OCI-LY7 (cell line): ENCODE results near the gene PRR7. TPM values are rescaled to one million over a fixed set of nuclear protein-coding genes. Genes with fewer than 3 reads are reported as not detected.
A peak's percentile ranks its signal among the peaks of the same experiment; 100 is the strongest.

Experiments
- BruUV-seq: library from RNA; stranded (reverse); fragments of 400-500 nt; replicated peaks from 2 replicates; lab custom pipeline; 2021; lab: Mats Ljungman, UMichigan
- CTCF ChIA-PET: fragments of 300-600 bp; sonication (Branson Sonifier 250); formaldehyde crosslinking; loops from one replicate; lab custom pipeline; 2022; ENCODE audit warnings: antibody characterized with exemption; ENCODE audit not compliant: unreplicated experiment; lab: Charles Lee
- POLR2A ChIA-PET: fragments of 300-600 bp; sonication (Branson Sonifier 250); formaldehyde crosslinking; loops from one replicate; lab custom pipeline; 2022; ENCODE audit warnings: antibody characterized with exemption; lab: Charles Lee
- DNase-seq: peaks from one replicate; pipeline ENCODE4 v3.0.0-alpha.2; 2015; ENCODE audit warnings: low spot score
- H2AFZ ChIP-seq: fragments of 200-600 bp; sonication (generic), shearing (Covaris generic); 2 replicates; pipeline ENCODE4 v1.6.1; 2014; ENCODE audit warnings: mild to moderate bottlenecking, antibody characterized with exemption, low read length, moderate library complexity
- H3K27ac ChIP-seq: fragments of 200-600 bp; sonication (generic); 2 replicates; pipeline ENCODE4 v1.5.1; 2014; ENCODE audit warnings: mixed run types, low read depth, mild to moderate bottlenecking, moderate library complexity, low read length, inconsistent platforms; ENCODE audit not compliant: poor library complexity, severe bottlenecking
- H3K36me3 ChIP-seq: fragments of 200-600 bp; sonication (generic); 2 replicates; pipeline ENCODE4 v1.6.1; 2014; ENCODE audit warnings: mild to moderate bottlenecking, antibody characterized with exemption, low read length, moderate library complexity, mixed read lengths; ENCODE audit not compliant: insufficient read depth
- H3K4me1 ChIP-seq: fragments of 200-600 bp; sonication (generic); 2 replicates; pipeline ENCODE4 v1.5.1; 2014; ENCODE audit warnings: mild to moderate bottlenecking, low read length; ENCODE audit not compliant: insufficient read depth, poor library complexity, severe bottlenecking
- H3K4me2 ChIP-seq: fragments of 200-600 bp; sonication (generic); 2 replicates; pipeline ENCODE4 v1.6.1; 2014; ENCODE audit warnings: mild to moderate bottlenecking, low read length
- H3K4me3 ChIP-seq: fragments of 200-600 bp; sonication (generic); 2 replicates; pipeline ENCODE4 v1.5.1; 2014; ENCODE audit warnings: mild to moderate bottlenecking, low read depth, low read length; ENCODE audit not compliant: poor library complexity, severe bottlenecking
- H3K79me2 ChIP-seq: fragments of 200-600 bp; sonication (generic); 2 replicates; pipeline ENCODE4 v1.6.1; 2016; ENCODE audit warnings: low read depth, mild to moderate bottlenecking, low read length, moderate library complexity, mixed read lengths; ENCODE audit not compliant: insufficient read depth
- H3K9me2 ChIP-seq: fragments of 200-600 bp; sonication (generic); 2 replicates; pipeline ENCODE4 v1.6.1; 2016; ENCODE audit warnings: mild to moderate bottlenecking, low read length, mixed read lengths; ENCODE audit not compliant: insufficient read depth
- H3K9me3 ChIP-seq: fragments of 200-600 bp; sonication (generic); 2 replicates; pipeline ENCODE4 v1.6.1; 2014; ENCODE audit warnings: mild to moderate bottlenecking, mixed run types, low read length, mixed read lengths
- H4K20me1 ChIP-seq: fragments of 200-600 bp; sonication (generic); 2 replicates; pipeline ENCODE4 v1.6.1; 2014; ENCODE audit warnings: mild to moderate bottlenecking, antibody characterized with exemption, low read length, moderate library complexity, mixed read lengths; ENCODE audit not compliant: insufficient read depth
- EZH2phosphoT487 ChIP-seq: fragments of 200-600 bp; sonication (generic); IDR thresholded peaks from 2 replicates; pipeline ENCODE4 v1.6.1; 2018; ENCODE audit warnings: low read depth, borderline replicate concordance, mild to moderate bottlenecking, mixed run types, antibody characterized with exemption, low read length, moderate library complexity, mixed read lengths
- intact Hi-C: fragments of 100-400 bp; cut with micrococcal nuclease; formaldehyde crosslinking; loops from one replicate; pipeline ENCODE4 v1.10.0; 2022; ENCODE audit not compliant: unreplicated experiment
- total RNA-seq, 2 experiments: library from RNA; depleted of rRNA in 1 of 2; stranded (reverse); fragments of >200 nt in 1 of 2; shearing (Covaris generic) in 1 of 2; gene quantifications; 2 replicates each; pipeline ENCODE4 v1.2.3, GENCODE V29; 2014 to 2022
- TF ChIP-seq, protein P1 (sequence below): fragments of 200-600 bp; sonication (generic); conservative IDR thresholded peaks from 2 replicates; pipeline ENCODE4 v1.5.1; 2014; ENCODE audit warnings: mild to moderate bottlenecking, antibody characterized with exemption, low read length, moderate library complexity, mixed read lengths

PRR7 gene
- total RNA-seq, 2 experiments from 2014 or later = 12.8 to 13.6 TPM

DNA sequence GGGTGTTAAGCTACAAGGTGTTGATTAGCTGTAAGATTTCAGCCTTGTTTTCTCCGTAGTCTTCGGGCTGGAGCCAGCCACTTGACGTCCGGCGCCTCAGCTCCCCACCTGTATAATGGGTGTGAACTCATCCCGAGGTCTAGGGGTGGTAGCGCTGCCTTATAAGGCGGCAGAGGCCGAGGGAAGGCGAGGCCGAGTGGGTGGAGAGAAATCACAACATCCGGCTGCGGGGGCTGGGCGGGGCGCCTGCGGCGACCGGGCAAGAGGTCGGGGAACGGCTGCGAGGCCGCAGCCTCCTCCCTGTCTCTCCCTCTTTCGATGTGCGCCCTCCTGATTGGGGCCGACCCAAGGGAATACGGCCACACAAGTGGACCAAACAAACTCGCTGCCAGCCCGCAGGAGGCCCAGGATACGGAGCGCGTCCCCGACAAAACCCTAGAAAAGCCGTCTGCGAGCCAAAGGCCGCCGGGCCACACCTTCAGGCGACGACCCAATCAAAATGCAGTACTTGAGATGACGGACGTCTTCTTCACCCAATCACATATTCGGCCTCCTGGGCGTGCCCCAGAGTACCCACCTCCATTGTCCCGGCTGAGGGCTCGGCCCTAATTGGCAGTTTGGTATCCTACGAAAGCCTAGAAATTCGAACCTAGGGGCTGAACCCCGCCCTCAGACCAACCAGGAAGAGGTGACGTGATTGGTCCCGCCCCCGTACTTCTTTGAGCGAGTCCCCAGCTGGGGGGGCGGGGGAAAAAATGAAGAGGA, 20.6 kb upstream of the PRR7 start:
- Histone ChIP-seq H3K36me3 (0 out of 2 replicates have a peak, but pooled peaks cover 7% of the 10 kb centered on the region), H3K4me3 (peak overlapping the region; percentile 68), H3K79me2 (peaks cover 31% of the 10 kb centered on the region), H3K4me2 (peak overlapping the region; percentile 76), H3K9me2 (no peaks in the 10 kb centered on the region), H2AFZ (peak overlapping the region; percentile 64), H4K20me1 (no peaks in the 10 kb centered on the region), H3K27ac (peak overlapping the region; percentile 62), H3K4me1 (peaks cover 49% of the 10 kb centered on the region), H3K9me3 (no peaks in the 10 kb centered on the region)
- ChIA-PET CTCF (interaction anchor here (0.5 to 1.7 kb wide), 8 partner anchors 16 to 690 kb away, joined by 3 to 8 read pairs (median 4); no protein-coding TSS in a partner anchor), POLR2A (interaction anchor here (0.5 to 2.5 kb wide), 12 partner anchors 9 to 289 kb away, joined by 3 to 10 read pairs (median 4); partner anchors contain the start of genes DOK3, F12 and LMAN2)
- peak; percentile 100 for DNase-seq
- no TSS peak for BruUV-seq
- TF ChIP-seq, protein P1, sequence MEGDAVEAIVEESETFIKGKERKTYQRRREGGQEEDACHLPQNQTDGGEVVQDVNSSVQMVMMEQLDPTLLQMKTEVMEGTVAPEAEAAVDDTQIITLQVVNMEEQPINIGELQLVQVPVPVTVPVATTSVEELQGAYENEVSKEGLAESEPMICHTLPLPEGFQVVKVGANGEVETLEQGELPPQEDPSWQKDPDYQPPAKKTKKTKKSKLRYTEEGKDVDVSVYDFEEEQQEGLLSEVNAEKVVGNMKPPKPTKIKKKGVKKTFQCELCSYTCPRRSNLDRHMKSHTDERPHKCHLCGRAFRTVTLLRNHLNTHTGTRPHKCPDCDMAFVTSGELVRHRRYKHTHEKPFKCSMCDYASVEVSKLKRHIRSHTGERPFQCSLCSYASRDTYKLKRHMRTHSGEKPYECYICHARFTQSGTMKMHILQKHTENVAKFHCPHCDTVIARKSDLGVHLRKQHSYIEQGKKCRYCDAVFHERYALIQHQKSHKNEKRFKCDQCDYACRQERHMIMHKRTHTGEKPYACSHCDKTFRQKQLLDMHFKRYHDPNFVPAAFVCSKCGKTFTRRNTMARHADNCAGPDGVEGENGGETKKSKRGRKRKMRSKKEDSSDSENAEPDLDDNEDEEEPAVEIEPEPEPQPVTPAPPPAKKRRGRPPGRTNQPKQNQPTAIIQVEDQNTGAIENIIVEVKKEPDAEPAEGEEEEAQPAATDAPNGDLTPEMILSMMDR = no peak
- TF ChIP-seq EZH2phosphoT487 = no peak
- intact Hi-C loops = loop anchor here (1.0 to 5.0 kb wide), 6 partner anchors 23 to 424 kb away; no protein-coding TSS in a partner anchor

DNA sequence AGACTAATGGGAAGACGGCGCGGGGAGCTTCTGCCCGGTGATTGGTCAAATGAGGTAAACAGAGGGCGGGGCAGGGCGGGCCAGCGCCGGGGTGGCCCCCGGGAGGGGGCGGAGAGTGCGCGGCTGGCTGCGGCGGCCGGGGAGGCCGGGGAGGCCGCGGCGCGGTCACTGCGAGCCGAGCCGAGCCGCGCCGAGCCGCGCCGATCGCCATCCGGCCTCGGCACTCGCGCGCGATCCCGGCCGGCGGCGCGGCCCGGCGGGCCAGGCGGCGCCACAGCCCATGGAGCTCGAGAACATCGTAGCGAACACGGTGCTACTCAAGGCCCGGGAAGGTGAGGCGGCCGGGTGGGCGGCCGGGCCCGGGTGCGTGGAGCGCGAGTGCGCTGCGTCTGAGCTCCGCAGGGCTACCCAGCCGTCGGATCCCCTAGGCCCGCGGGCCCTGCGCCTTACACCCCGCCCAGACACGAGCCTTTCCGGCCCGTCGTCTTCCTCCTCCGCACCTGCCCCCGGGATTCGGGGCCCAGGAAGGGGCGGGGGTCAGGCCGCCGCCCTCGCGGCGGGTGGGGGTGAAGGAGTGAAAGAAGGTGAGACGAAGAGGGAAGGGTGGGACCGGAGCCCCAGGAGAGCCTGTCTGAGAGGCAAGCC, 19.9 kb upstream of the PRR7 start, which contains the start of gene GRK6:
GRK6 (plus strand) TSS at position 111 of the 645 bp plus-strand sequence; CDS start at position 281, 170 bp downstream.
- TF ChIP-seq EZH2phosphoT487 = no peak
- TF ChIP-seq, protein P1 = no peak
- no TSS peak for BruUV-seq
- peak within 1 kb of the TSS; percentile 98 for H3K4me2 ChIP-seq
- peaks cover 56% of the 10 kb centered on the region for H3K4me1 ChIP-seq
- CTCF ChIA-PET = interaction anchor here (0.5 to 1.7 kb wide), 10 partner anchors 15 to 690 kb away, joined by 3 to 10 read pairs (median 4); no protein-coding TSS in a partner anchor
- H3K79me2 ChIP-seq = peaks cover 31% of the 10 kb centered on the region
- H4K20me1 ChIP-seq = no peaks in the 10 kb centered on the region
- peaks cover 8% of the 10 kb centered on the region; the same call in 1 of the 2 replicates for H3K36me3 ChIP-seq
- POLR2A ChIA-PET = interaction anchor here (0.5 to 2.5 kb wide), 14 partner anchors 9 to 290 kb away, joined by 3 to 10 read pairs (median 4); partner anchors contain the start of genes DOK3 and F12
- peak within 1 kb of the TSS; percentile 64 for H2AFZ ChIP-seq
- DNase-seq = peak; percentile 81
- H3K27ac ChIP-seq = peak within 1 kb of the TSS; percentile 87
- H3K9me3 ChIP-seq = no peaks in the 10 kb centered on the region
- H3K4me3 ChIP-seq = peak within 1 kb of the TSS; percentile 77
- no peaks in the 10 kb centered on the region for H3K9me2 ChIP-seq
- intact Hi-C loops = loop anchor here (1.0 to 5.0 kb wide), 6 partner anchors 23 to 424 kb away; no protein-coding TSS in a partner anchor
